Gastrocnemius medialis (tissue), 4 donors: ENCODE results near the gene GPA33.

Experiments
- POLR2A ChIP-seq, 2 donors: fragments of 450-650 bp; IDR thresholded peaks; one replicate each; pipeline ENCODE4 v1.6.1; 2017; ENCODE audit warnings: antibody characterized with exemption in 2 of 2, mild to moderate bottlenecking in 2 of 2, moderate library complexity in 2 of 2
- TF ChIP-seq, protein P1 (sequence below), 5 experiments: fragments of 450-650 bp in 3 of 5; fragments of 200-600 bp in 2 of 5; sonication (generic) in 2 of 5; IDR thresholded peaks in 4 of 5; conservative IDR thresholded peaks in 1 of 5; 1 replicate in 4 of 5; 2 replicates in 1 of 5; pipeline ENCODE4 v1.5.1; 2016 to 2019; ENCODE audit warnings: antibody characterized with exemption in 5 of 5, mild to moderate bottlenecking in 3 of 5, moderate library complexity in 3 of 5

DNA sequence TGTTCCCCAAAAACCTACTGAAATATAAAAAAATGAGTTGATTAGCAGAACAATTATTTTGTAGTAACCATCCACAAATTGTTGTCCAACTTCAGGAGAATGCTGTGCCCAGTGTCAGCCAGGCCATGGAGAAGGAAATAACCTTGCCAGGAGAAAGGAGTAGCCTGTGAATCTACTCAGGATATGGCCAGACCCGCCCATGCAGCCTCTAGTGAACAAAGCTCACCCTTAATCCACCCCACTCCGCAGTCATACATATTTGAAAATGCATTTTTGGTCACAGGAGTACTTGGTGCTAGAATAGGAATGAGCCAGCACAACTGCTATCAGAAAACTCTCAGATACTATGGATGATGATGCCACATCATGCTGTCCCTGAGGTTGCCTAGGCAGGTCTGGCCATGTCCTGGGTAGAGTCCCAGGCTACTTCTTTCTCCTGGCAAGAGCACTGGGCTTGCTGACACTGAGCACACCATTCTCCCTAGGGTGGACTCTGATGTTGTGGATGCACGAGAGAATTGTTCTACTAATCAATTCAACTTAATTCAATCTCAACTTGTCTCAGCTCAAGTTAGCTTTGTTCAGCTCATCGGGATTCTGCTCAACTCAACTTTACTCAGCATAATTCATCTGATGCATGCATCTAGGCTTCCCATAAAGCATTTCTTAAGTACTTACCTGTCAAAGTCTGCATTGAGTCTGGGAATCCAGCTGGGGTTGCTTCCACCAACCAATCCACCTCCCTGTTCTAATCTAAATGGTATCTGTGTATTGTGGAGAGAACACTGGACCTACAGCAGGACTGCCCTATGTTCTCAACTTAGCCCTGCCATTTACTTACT lies 21.9 kb upstream of the GPA33 start:
- TF ChIP-seq, protein P1, sequence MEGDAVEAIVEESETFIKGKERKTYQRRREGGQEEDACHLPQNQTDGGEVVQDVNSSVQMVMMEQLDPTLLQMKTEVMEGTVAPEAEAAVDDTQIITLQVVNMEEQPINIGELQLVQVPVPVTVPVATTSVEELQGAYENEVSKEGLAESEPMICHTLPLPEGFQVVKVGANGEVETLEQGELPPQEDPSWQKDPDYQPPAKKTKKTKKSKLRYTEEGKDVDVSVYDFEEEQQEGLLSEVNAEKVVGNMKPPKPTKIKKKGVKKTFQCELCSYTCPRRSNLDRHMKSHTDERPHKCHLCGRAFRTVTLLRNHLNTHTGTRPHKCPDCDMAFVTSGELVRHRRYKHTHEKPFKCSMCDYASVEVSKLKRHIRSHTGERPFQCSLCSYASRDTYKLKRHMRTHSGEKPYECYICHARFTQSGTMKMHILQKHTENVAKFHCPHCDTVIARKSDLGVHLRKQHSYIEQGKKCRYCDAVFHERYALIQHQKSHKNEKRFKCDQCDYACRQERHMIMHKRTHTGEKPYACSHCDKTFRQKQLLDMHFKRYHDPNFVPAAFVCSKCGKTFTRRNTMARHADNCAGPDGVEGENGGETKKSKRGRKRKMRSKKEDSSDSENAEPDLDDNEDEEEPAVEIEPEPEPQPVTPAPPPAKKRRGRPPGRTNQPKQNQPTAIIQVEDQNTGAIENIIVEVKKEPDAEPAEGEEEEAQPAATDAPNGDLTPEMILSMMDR (IDR thresholded peaks at IDR 0.05 in 4 of 5, conservative IDR thresholded peaks at IDR 0.05 in 1 of 5) = no peak
- no peak for TF ChIP-seq POLR2A (IDR thresholded peaks at IDR 0.05)
